GM12892 (cell line): ENCODE results near the gene C2orf72.

Experiments used
- POLR2A ChIP-seq: IDR thresholded peaks from 2 replicates; pipeline ENCODE4 v1.6.1; 2011; ENCODE audit warnings: low read depth, low read length, control low read depth
- POLR2AphosphoS5 ChIP-seq: IDR thresholded peaks from 2 replicates; pipeline ENCODE4 v1.6.1; 2011; ENCODE audit warnings: low read depth, low read length, control low read depth
- TAF1 ChIP-seq: IDR thresholded peaks from 2 replicates; pipeline ENCODE4 v1.6.1; 2011; ENCODE audit warnings: low read depth, mild to moderate bottlenecking, control low read depth, low read length, borderline replicate concordance

DNA sequence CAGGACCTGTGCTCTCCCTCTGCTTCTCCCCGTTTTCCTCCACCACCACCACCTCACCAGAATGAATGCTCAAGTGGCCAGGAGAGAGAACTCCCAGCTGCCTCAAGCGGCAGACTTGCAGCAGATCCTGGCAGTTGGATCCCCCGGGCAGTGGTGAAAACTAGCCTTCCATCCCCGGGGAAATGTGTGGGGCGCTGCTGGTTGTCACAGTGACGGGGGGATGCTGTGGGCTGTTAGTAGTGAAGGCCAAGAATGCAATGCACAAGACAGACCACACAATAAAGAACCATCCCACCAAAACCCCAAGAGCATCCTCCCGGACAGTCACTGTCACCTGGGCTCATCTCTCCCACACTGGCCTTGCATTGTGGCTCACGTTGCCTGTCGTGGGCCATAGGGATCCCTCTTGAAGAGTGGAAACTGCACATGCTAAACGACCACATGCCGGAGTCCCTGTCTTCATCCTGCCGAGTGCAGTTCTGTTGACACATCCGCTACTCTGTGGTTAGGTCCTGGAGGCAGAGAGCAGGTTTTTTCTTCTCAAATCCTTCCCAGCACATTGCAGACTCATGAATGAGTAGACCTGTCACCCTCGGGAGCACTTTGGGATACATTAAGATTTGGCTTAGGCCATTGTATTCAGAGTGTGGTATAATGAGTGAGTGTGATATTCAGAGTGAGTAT, 27.9 kb upstream of the C2orf72 start:
- TF ChIP-seq POLR2A (no peak), POLR2AphosphoS5 (no peak), TAF1 (no peak)
